ENCODE measurements around the gene SEMA4A.
"Not testable (repeated sequence)": the region's sequence is repeated elsewhere in the genome, so short reads cannot be mapped to it uniquely, and the experiment has no call there.

SEMA4A gene

DNA sequence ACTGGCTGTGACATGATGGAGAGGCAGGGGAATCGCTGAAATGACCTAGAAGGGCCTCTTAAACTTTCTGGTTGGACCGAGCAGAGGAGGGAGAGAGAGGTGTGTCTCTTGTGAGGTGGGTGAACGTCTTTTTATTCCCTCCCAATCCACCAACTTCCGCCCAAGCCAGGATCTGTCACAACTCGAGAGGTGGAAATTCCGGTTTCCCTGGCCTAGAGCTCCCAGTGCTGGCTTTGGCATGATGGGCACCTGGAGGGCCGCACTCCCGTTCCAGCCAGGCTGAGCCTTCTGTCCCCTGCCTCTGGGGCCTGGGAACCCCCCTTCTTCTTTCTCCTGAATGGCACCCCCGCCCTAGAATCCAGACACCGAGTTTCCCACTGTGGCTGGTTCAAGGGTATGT is at the start of gene SEMA4A:
Gene SEMA4A (plus strand): TSS at position 224 of the 400 bp plus-strand sequence. CDS start 994 bp downstream, outside the sequence.
- no peak for DNase-seq (ENCODE audit: low read depth in 2 of 2)

DNA sequence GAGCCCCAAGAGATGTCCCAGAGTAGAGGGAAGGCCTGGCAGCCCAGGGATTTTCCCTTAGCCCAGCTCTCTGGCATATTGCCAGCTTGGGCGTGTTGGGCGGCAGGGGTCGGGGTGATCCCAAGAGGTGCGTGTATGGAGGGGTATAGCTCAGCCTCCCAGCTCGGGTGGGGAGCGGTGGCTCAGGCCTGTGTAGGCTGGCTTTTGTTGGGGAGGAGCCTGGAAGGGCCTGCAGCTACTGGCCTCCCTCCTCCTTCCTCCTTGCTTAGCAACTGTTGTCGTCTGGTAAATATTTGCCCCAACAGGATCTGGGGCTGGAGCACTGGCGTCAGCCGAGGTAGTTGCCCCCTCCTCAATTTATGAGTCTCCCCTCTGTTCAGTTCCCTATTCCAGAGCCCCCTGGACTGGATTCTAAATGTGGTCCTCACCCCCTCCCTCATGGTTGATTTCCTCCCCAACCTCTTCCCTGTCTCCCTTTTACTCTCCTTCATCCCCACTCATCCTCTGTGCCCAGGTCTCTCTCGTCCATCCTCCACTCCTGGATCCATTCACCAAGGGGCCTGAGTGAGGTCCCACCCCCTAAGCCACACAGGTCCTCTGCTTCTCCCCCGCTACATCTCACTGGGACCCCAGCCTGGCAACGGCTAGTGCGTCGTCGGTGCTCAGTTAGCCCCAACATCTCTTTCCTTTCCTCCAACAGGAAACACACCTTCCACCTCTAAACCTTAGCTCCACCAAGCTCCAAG is 49.1 kb upstream of the SEMA4A start:
- DNase-seq (ENCODE audit: low read depth in 2 of 2) = no peak

DNA sequence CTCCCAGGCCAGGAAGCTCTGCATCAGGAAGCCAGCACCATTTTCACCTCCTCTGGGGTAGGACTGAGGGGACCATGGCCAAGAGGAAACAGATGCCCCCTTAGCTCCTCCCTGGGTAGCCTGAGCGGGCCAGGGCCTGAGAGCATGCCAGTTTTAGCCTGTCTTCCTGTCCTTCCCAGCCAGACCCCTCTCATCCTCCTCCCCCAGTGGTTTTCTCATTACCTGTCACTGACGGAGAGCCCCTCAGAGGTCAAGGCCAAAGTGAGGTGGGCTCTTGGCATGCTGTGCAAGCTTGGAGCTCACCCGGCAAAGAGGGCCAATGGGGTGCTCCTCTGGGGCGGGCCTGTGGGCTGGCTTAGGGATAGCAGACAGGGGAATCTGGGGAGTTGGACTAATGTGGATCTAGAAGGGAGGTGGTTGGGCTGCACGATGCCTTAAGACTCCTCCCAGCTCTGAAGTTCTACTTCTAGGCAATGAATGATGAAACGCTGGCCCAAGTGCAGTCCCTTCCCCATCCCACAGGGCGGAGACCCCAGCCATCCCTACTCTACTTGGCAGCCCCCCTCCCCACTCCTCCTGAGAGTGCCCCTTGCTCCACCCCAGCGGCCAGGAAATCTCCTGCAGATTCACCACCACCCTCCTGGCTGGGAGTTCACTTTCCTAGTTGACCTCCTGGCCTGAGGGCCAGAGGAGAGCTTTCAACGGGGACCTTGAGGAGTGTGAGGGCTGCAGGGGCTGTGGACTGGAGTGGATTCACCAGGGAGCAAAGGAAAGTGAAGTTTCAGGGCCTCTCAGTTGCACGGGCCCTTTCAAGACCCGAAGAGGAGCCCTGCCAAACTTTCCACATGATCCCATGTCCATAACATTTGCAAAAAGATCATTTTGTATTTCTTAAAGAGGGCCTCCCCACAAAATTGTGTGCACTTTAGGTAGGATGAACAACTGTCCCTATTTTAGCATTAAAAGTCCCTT is 48.2 kb upstream of the SEMA4A start:
- no peak for DNase-seq (ENCODE audit: low read depth in 2 of 2)

DNA sequence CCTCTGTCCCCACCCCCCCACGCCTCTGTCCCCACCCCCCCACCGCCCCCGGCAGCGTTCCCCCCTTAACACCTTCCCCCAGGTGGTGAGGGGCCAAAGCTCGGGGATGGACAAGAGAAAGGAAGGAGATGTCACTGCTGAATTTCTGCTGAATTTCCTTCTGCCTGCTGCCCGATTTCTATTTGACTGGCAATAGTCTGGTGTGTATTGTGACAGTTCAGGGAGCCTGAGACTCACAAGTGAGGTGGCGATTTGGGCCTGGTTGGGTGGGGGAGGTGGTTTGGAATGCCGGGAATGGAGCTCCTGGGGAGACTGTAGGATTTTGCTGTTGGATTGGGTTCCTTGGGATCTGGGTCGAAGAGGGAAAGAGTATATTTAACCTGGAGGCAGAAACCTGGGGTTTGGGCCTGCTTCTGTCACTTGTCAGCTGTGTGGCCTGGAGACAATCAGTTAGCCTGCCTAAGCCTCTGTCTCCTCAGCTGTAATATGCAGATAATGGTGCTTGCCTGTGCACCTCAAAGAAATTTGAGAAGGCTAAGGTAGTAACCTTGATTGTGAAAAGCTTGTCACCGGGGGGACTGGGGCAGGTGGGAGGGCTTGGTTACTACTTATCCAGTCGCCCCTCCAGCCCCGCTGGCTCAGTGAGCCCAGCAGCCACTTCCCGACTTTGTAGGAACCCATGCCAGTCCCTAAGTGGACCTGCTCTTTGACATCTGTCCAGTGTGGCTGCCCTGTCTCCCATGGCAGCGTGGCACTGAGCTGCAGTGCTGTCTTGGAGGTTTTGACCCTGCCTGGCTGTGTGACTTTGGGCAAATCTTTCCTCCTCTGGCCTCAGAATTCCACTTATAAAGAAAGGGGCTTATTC is 46.5 kb upstream of the SEMA4A start:
- no peak for DNase-seq (ENCODE audit: low read depth in 2 of 2)

DNA sequence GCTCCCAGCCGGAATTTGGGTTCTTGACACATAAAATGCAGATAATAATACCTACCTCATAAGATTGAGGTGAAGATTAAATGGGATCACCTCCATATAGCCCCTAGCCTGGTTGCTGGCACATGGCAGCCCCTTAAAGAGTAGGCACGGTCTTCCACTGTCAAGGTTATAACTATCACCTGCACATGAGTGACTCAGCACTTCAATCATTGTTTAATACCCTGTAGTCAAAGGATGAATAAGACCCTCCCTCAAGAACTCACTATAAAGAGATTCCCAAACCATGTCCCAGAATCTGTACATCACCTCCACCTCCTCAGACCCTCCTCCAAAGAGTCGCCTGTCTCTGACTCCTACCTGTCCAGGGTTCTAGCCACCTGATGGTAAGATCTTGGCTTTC is 45.3 kb upstream of the SEMA4A start:
- no peak for DNase-seq (ENCODE audit: low read depth in 2 of 2)

DNA sequence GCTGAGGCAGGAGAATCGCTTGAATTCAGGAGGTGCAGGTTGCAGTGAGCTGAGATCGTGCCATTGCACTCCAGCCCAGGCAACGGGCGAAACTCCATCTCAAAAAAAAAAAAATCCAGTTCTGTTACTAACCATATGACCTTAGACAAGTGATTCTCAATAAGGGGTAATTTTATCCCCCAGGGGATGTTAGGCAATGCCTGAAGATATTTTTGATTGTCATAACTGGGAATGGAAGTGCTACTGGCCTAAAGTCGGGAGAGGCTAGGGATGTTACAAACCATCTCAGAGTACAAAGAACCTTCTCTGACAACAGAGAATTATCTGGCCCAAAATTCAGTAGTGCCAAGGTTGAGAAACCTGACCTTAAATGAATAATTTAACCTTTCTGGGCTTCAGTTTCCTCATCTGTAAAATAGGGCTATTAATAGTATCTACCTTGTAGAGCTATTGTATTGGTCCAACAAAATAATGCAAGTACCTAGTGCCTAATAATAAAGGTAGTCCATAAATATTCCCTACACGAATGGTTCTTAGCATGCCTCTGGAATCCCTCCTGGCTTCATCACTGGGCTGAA is 44.6 kb upstream of the SEMA4A start:
- DNase-seq (ENCODE audit: low read depth in 2 of 2) = no peak

DNA sequence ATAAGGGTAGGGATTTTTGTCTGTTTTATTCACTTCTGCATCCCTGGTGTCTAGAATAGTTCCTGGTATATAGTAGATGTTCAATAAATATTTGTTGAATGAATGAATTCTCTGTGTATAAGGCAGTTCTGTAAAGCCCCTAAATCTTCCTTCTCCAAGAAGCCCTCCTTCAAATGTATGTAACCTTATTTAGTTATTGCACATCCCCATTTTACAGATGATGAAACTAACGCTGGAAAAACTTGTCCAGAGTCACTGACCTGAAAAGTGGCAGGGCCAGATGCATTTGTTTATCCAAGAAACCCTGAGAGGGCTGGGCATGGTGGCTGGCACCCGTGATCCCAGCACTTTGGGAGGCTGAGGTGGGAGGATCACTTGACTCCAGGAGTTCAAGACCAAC is 43.1 kb upstream of the SEMA4A start:
- DNase-seq (ENCODE audit: low read depth in 2 of 2) = no peak

DNA sequence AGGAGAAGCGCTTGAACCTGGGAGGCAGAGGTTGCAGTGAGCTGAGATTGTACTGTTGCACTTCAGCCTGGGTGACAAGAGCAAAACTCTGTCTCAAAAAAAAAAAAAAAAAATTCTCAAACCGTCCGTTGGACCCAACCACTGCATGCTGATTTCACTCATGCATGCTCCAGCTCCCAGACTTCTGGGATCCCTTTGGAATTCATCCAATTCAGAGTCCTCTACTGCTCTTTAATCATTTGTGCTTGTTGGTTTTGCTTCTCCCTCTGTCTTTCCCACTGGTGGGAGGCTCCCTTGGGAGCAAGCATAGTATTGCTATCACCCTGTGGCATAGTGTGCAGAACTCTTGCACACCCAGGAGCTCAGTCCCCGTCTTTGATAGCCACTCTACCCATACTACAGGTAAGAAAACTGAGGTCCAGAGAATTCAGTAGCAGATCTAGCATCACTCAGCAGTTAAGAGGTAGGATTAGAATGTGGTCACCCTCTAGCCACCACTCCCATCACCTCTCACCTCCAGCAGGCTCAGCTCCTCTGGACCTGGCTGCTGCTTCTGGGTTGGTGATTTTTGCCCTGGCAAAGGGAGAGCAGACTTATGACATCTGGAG is 41.9 kb upstream of the SEMA4A start:
- no peak for DNase-seq (ENCODE audit: low read depth in 2 of 2)

DNA sequence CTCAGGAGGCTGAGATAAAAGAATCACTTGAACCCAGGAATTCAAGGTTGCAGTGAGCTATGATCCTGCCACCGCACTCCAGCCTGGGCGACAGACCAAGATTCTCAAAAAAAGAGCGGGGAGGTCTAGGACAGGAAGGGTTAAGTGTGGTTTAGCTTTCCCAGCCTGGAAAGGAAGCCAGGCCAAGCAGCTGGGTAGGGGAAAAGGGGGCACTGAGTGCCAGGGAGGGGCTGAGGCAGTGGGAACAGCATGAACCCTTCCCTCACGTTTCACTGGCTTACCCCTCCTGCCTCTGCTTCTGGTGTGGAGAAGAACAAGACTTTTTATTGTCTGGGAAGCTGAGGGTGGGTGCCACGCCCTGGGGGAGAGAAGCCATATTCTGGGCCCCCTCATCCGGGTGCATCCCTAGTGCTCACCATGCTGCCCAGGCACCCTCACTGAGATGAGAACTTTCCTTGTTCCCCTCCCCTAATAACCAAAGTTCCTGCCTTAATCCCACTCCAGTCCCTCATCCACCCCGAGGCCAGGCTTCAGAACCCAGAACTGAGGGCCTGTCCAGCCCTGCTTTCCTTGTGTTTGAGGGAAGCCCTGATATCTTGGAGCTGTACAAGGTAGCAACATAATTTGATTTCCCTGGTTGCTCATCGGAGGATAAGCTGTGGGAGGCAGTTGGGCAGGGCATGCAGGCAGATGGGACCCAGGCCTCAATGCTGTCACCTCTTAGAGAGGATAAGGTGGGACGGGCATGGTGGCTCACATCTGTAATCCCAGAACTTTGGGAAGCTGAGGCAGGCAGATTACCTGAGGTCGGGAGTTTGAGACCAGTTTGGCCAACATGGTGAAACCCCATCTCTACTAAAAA is 40.9 kb upstream of the SEMA4A start:
- DNase-seq (ENCODE audit: low read depth in 2 of 2) = no peak

DNA sequence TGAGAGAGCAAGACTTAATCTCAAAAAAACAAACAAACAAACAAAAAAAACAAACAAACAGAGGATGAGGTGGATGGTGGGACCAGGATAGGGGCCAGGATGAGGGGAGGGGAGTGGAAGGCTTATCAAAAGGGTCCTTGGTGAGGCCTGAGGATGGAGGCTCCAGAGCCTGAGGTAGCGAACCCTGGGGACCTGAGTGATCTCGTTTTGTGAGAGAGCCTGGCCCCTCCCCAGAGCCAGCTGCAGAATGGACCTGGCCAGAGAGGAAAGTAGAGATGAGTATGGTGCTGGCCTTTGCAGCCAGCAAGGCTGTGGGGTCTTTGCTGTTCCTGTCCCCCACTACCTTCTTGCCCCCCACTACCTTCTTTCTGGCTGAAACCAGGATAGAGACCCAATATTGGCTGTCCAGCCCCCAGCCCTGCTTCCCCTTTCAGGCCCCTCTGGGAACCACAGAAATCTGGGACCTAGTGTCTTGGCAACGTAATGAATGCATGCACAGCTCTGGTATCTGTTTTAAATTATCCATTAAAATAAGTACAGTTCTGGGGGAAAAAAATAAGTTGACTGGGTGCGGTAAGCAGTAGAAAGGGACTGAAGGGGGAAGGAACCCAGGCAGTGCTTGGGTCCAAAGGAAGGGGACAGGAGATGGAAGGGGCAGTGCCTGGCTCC is 40.0 kb upstream of the SEMA4A start:
- DNase-seq (ENCODE audit: low read depth in 2 of 2) = no peak

DNA sequence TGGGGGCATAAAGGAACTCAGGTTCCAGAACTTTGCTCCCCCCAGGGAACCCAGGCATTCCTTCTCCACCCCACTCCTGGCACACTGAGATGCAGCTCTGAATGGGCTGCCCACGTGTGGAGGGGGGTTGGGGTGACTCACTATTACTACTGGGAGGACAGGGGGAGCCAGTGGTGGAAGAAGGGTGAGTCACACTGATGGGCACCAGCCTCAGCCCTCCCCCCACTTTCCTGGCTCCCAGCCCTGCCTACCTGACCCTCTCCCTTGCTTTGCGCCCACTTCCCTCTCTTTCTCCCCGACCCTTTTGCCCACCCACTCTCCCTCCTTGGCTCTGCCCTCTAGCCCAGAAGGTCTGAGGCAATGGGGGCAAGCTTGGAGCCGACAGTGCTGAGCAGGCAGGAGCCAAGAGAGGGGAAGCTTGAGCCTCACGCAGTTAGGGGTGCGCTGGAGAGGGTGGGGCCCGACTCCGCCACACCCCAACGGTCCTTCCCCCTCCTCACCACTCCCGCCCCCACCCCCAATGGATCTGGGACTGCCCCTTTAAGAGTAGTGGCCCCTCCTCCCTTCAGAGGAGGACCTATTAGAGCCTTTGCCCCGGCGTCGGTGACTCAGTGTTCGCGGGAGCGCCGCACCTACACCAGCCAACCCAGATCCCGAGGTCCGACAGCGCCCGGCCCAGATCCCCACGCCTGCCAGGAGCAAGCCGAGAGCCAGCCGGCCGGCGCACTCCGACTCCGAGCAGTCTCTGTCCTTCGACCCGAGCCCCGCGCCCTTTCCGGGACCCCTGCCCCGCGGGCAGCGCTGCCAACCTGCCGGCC is 39.1 kb upstream of the SEMA4A start, which contains the start of gene LMNA:
Gene LMNA (plus strand): TSS at position 611 of the 818 bp plus-strand sequence. CDS start 208 bp downstream, outside the sequence.
- DNase-seq (ENCODE audit: low read depth in 2 of 2) = peak; percentile 65 to 72

DNA sequence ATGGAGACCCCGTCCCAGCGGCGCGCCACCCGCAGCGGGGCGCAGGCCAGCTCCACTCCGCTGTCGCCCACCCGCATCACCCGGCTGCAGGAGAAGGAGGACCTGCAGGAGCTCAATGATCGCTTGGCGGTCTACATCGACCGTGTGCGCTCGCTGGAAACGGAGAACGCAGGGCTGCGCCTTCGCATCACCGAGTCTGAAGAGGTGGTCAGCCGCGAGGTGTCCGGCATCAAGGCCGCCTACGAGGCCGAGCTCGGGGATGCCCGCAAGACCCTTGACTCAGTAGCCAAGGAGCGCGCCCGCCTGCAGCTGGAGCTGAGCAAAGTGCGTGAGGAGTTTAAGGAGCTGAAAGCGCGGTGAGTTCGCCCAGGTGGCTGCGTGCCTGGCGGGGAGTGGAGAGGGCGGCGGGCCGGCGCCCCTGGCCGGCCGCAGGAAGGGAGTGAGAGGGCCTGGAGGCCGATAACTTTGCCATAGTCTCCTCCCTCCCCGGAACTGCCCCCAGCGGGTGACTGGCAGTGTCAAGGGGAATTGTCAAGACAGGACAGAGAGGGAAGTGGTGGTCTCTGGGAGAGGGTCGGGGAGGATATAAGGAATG is 38.4 kb upstream of the SEMA4A start:
- DNase-seq (ENCODE audit: low read depth in 2 of 2) = no peak

DNA sequence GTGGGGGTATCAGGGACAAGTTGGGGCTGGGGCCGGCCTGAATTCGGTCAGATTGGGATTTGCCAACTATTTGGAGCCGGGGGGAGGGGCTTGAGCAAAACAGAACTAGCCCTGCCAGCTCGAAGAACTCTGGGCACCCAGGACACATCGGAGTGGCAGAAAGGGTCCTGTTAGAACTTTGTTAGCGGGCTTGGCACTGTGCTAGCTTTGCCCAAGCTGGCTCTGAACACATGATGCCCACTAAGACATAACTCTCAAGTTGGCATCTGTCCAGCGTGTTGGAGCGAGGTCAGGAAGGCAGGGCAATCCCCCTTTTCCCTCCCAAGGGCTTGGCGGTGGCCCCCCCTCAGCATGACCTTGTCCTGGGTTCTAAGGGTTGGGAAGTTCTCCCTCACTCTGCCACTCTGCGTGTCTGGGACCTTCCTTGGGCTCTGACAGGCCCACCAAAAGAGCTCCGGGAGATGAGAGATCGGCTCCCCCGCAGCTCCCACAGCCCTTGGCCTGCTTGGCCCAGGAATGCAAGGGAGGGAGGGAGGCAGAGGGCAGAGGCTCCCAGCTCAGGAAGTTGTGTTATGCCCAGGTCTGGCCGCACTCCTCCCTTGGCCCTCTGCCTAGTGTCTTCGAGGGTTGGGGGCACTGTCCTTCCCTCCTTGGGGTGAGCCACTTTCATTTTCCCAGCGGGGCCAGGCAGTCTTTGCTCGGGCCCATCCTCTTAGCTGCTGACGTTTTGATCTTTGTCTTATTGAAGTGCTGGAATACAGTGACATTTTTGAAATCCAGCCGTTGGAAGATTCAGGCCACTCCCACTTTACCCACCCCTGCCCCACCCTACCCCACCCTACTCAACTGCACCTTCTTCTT is 37.6 kb upstream of the SEMA4A start:
- DNase-seq (ENCODE audit: low read depth in 2 of 2) = no peak

DNA sequence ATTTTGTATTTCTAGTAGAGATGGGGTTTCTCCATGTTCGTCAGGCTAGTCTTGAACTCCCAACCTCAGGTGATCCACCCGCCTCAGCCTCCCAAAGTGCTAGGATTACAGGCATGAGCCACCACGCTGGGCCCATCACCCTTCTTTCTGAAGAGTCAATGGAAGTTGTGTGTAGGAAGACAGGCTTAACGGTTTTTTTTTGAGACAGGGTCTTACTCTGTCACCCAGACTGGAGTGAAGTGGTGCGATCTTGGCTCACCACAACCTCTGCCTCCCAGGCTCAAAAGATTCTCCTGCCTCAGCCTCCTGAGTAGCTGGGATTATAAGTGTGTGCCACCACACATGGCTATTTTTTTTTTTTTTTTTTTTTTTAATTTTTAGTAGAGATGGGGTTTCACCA is 36.7 kb upstream of the SEMA4A start:
- DNase-seq (ENCODE audit: low read depth in 2 of 2) = not testable (repeated sequence)

DNA sequence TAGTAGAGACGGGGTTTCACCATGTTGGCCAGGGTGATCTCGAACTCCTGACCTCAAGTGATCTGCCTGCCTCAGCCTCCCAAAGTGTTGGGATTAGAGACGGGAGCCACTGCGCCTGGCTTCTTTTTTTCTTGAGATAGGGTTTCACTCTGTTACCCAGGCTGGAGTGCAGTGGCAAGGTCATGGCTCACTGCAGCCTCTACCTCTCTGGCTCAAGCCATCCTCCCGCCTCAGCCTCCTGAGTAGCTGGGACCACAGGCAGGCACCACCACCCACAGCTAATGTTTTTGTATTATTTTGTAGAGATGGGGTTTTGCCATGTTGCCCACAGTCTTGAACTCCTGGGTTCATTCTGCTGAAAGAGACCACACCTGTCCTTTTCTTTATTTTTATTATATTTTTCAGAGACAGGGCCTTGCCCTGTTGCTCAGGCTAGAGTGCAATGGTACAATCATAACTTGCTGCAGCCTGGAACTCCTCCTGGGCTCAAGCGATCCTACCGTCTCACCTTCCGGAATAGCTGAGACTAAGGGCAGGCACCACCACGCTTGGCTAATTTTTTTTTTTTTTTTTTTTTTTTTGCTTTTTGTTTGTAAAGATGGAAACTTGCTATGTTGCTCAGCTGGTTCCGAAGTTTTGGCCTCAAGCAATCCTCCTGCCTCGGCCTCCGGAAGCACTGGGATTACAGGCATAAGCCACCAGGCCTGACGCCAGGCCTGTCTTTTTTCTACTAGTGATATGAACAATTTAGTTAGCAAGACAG is 35.8 kb upstream of the SEMA4A start:
- DNase-seq (ENCODE audit: low read depth in 2 of 2) = no peak

DNA sequence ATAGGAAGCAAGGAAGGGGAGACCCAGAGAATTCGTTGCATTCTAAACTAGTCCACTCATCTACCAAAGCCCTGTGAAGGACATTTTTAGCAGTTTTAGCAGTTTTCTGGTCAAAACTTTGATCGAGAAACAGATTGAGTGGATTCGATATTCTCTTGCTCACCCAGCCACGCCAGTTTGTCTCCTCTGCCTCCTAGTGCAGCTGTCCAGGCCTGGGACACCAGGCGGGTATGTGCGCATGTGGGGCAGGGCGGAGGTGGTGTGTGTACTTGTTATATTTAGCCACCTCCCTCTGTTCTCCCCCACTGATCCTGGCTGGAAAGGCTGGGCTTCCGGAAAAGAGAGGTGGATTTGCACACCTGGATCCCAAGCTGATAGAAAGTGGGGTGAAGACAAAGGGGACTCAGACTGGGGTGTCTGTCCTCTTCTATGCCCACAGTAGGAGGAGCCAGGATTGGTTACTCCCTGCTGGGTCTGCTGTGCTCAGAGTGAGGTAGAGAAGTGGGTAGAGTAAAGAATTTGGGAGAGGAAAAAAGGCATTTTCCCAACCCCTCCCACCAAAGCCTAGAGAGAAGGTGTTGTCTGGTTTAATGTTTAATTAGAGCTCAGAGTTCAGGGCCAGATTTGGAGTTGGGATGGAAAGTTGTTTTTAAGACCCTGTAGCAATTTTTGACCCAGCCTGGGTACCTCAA is 35.1 kb upstream of the SEMA4A start:
- no peak for DNase-seq (ENCODE audit: low read depth in 2 of 2)
